RWPE1 (cell line): ENCODE measurements around the gene JAK3.
"Not testable (repeated sequence)": the region's sequence is repeated elsewhere in the genome, so short reads cannot be mapped to it uniquely, and the experiment has no call there.

Experiments
- CTCF ChIA-PET: fragments of 350-600 bp; sonication (Branson Sonifier 250); formaldehyde crosslinking; extraction: SDS; loops from one replicate; lab custom pipeline; 2021; lab: Yijun Ruan, JAX
- POLR2A ChIA-PET: fragments of 400-600 bp; formaldehyde crosslinking; extraction: SDS; loops from one replicate; lab custom pipeline; 2020; ENCODE audit warnings: antibody characterized with exemption; ENCODE audit not compliant: low non-redundant PET; lab: Yijun Ruan, JAX
- DNase-seq: peaks from one replicate; pipeline ENCODE4 v3.0.0; 2012; ENCODE audit warnings: low spot score
- H3K27ac ChIP-seq: fragments of 450-650 bp; 2 replicates; pipeline ENCODE4 v1.5.1; 2017
- TF ChIP-seq, protein P1 (sequence below): fragments of 450-650 bp; conservative IDR thresholded peaks from 2 replicates; pipeline ENCODE4 v1.5.1; 2017; ENCODE audit warnings: low read depth, mild to moderate bottlenecking

The JAK3 gene

DNA sequence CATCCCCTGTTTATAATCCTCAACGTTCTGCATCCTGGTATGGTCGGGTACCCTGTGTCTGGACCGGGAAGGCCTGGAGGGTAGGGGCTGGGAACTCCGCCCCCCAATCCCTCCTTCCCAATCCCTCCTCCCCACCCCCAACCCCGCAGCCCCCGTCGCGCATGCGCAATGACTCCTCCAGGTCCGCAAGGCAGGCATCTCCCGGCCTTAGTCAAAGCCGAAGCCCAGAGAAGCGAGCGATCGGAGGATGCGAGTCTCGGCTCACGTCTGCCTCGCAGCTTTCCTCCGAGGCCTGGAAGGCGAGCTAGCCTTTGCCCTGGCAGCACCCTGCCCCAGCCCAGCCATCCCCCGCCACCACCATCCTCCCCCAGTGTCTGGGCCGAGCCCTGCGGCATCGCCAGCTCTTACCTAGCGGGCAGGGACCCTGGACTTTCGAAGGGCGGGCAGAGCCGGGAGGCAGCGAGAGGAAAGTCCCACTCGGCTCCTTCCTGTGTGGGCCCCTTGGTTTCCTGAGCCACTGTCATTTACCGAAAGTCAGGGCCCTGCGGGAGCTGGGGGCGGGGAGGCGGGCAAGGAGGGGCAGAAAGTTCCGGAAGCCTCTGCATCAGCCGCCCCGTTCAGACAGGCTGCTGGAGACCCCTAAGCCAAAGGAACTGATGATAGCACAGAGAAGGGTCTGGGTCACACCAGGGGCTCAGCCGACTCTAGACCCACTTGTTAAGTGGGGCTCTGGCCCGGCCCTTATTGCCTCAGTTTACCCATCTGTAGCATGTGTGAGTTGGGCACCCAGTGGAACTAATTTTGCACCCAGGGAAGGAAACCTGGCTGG is at the start of gene JAK3:
Gene JAK3 (minus strand): TSS at position 445 of the 829 bp plus-strand sequence. CDS start 3,565 bp downstream, outside the sequence.
- CTCF ChIA-PET = interaction anchor here (0.7 kb wide), 1 partner anchor 19 kb away, joined by 3 read pairs; no protein-coding TSS in a partner anchor
- H3K27ac ChIP-seq = peak within 1 kb of the TSS; percentile 71
- no peak for DNase-seq
- POLR2A ChIA-PET = interaction anchor here (0.6 kb wide), 1 partner anchor 312 kb away, joined by 3 read pairs; no protein-coding TSS in a partner anchor
- TF ChIP-seq, protein P1, sequence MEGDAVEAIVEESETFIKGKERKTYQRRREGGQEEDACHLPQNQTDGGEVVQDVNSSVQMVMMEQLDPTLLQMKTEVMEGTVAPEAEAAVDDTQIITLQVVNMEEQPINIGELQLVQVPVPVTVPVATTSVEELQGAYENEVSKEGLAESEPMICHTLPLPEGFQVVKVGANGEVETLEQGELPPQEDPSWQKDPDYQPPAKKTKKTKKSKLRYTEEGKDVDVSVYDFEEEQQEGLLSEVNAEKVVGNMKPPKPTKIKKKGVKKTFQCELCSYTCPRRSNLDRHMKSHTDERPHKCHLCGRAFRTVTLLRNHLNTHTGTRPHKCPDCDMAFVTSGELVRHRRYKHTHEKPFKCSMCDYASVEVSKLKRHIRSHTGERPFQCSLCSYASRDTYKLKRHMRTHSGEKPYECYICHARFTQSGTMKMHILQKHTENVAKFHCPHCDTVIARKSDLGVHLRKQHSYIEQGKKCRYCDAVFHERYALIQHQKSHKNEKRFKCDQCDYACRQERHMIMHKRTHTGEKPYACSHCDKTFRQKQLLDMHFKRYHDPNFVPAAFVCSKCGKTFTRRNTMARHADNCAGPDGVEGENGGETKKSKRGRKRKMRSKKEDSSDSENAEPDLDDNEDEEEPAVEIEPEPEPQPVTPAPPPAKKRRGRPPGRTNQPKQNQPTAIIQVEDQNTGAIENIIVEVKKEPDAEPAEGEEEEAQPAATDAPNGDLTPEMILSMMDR = no peak

DNA sequence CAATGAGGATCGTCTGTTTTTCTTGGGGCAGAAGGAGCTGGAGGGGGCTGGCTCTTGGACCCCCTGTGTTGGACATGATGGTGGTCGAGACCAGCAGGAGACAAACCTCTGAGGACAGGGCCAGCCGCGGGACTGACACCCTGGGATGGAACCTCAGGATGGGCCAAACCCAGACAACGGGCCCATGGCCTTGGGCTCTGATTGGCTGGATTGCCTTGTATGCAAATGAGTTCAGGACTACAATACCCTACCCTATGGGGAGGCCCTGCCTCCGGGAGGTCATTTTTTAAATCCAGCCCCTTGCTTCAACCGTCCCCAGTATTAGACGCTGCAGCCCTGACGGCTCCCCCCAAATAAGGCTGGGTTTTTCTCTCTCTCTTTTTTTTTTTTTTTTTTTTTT is 46.0 kb upstream of the JAK3 start:
- POLR2A ChIA-PET = no interaction called here
- no peak overlapping the region for H3K27ac ChIP-seq
- CTCF ChIA-PET = no interaction called here
- TF ChIP-seq, protein P1 = no peak
- no peak for DNase-seq

DNA sequence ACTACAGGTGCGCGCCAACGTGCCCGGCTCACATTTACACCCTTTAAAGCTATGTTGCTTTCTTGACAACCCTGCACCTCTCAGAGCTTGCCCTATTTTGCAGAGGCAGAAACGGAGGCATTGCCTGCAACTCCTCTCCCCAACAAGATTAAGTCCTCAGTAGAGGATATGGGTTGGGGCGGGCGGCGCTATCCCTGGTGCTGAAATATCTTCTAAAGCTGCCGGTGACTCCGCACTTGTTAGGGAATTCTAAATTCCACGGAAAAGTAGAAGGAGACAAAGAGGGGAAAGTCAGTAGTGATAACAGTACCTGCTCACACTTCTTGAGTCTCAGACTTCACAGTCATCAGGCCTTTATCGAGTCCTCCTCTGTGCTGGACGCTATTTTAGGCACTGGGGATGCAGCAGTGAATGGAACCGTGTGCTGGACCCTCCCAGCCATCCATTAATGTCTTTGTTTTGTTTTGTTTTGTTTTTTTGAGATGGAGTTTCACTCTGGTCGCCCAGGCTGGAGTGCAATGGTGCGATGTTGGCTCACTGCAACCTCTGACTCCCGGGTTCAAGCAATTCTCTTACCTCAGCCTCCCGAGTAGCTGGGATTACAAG is 41.9 kb upstream of the JAK3 start:
- peak; percentile 67 for DNase-seq
- POLR2A ChIA-PET = no interaction called here
- H3K27ac ChIP-seq = no peak overlapping the region
- TF ChIP-seq, protein P1 = no peak
- CTCF ChIA-PET = interaction anchor here (0.6 to 1.1 kb wide), 2 partner anchors 26 to 159 kb away, joined by 3 to 7 read pairs; no protein-coding TSS in a partner anchor

DNA sequence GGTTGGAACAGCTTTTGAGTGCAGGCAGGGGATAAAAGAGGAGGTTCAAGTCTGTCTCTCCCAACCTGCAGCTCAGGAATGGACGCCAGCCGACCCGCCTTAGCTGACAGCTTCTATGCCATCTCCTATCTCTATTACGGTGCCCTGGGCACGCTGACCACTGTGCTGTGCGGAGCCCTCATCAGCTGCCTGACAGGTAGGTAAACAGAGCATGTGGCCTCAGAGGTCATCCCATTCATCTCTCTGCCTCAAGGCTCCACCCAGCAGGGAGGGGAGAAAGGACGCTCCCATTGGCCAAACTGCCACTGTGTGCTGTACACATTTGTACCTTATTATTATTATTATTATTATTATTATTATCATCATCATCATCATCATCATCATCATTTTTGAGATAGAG is 40.5 kb upstream of the JAK3 start:
- DNase-seq = no peak
- ChIA-PET POLR2A (no interaction called here), CTCF (no interaction called here)
- H3K27ac ChIP-seq = no peak overlapping the region
- TF ChIP-seq, protein P1 = no peak

DNA sequence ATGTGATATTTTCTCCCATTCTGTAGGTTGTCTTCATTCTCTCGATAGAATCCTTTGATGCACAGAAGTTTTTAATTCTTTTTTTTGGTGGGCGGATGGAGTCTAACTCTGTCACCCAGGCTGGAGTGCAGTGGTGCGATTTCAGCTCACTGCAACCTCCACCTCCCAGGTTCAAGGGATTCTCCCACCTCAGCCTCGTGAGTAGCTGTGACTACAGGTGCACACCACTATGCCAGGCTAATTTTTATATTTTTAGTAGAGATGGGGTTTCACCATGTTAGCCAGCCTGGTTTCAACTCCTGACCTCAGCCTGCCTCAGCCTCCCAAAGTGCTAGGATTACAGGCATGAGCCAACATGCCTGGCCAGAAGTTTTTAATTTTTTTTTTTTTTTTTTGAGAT is 39.4 kb upstream of the JAK3 start:
- DNase-seq, H3K27ac ChIP-seq, CTCF ChIA-PET, POLR2A ChIA-PET: not testable (repeated sequence)

DNA sequence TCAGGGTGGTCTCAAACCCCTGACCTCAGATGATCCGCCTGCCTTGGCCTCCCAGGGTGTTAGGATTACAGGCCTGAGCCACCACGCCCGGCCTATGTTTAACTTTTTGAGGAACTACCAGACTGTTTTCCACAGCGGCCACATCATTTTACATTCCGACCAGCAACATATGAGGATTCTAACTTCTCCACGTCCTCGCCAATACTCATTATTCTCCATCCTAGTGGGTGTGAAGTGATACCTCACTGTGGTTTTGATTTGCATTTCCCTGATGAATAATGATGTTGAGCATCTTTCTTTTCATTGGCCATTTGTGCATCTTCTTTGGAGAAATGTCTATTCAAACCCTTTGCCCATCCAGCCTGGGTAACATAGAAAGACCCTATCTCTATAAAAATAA is 38.7 kb upstream of the JAK3 start:
- no peak overlapping the region for H3K27ac ChIP-seq
- ChIA-PET CTCF (no interaction called here), POLR2A (interaction anchor here (0.6 kb wide), 1 partner anchor 13 kb away, joined by 3 read pairs; no protein-coding TSS in a partner anchor)
- TF ChIP-seq, protein P1 = no peak
- DNase-seq = no peak
